22Rv1 (cell line): ENCODE measurements around the gene SEMA6D.
"Not testable (repeated sequence)": the region's sequence is repeated elsewhere in the genome, so short reads cannot be mapped to it uniquely, and the experiment has no call there.

ENCODE experiments used
- CTCF ChIP-seq: fragments of 450-650 bp; IDR thresholded peaks from 2 replicates; pipeline ENCODE4 v1.5.1; 2017; ENCODE audit warnings: mild to moderate bottlenecking
- ZFX ChIP-seq: fragments of 450-650 bp; IDR thresholded peaks from 2 replicates; pipeline ENCODE4 v1.6.1; 2017; ENCODE audit warnings: antibody characterized with exemption, borderline replicate concordance

GRCh38 chr15:47738144-47738825 lies 21.0 kb downstream of the SEMA6D start:
- TF ChIP-seq CTCF, ZFX: not testable (repeated sequence)
